Fibroblast of pulmonary artery (primary cell): ENCODE data around the gene NUMBL.
A peak's percentile ranks its signal among the peaks of the same experiment; 100 is the strongest.
"Not testable (repeated sequence)": the region's sequence is repeated elsewhere in the genome, so short reads cannot be mapped to it uniquely, and the experiment has no call there.

Source experiments
- DNase-seq: peaks from one replicate; pipeline ENCODE4 v3.0.0-alpha.2; 2010; ENCODE audit warnings: low read depth
- H3K4me3 ChIP-seq: replicated peaks from 2 replicates; pipeline ENCODE4 v1.5.1; 2011; ENCODE audit warnings: low read depth, mild to moderate bottlenecking, control low read depth, low read length, moderate library complexity
- TF ChIP-seq, protein P1 (sequence below): IDR thresholded peaks from 2 replicates; pipeline ENCODE4 v1.5.1; 2011; ENCODE audit warnings: mild to moderate bottlenecking, control low read depth, low read length, inconsistent platforms; ENCODE audit errors: missing control alignments

Gene NUMBL

DNA sequence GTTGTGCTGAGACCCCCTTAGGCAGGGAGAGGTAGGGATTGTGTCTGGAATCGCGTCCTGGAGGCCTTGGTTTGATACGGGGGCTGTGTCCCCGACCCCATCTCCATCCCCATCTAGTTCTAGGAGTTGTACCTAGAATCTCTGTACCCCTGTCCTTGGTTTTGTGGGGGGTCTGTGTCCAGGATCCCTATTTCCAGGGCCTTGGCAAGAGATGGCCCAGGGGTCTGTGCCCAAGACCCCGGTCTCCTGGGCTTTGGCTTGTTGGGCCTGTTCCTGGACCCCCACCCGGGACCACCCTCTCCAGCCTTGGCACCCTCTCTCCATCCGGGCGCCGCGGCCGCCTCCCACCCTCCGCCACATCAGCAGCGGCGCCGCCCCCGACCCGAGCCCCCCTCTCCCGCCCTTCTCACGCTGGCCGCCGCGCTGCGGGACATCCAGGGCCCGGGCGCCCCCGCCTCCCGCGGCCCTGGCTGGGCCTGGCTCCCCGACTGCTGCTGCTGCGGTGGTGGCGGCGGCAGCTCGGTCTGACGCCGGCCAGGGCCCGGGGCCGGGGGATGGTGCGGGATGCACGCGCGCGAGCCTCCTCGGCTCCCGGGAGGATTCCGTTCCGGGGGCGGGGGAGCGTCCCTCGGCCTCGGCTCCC is at the start of gene NUMBL:
Gene NUMBL, minus strand, starts transcription at position 602 of the 643 bp plus-strand sequence. Its CDS starts 168 bp downstream, at position 434.
- TF ChIP-seq, protein P1, sequence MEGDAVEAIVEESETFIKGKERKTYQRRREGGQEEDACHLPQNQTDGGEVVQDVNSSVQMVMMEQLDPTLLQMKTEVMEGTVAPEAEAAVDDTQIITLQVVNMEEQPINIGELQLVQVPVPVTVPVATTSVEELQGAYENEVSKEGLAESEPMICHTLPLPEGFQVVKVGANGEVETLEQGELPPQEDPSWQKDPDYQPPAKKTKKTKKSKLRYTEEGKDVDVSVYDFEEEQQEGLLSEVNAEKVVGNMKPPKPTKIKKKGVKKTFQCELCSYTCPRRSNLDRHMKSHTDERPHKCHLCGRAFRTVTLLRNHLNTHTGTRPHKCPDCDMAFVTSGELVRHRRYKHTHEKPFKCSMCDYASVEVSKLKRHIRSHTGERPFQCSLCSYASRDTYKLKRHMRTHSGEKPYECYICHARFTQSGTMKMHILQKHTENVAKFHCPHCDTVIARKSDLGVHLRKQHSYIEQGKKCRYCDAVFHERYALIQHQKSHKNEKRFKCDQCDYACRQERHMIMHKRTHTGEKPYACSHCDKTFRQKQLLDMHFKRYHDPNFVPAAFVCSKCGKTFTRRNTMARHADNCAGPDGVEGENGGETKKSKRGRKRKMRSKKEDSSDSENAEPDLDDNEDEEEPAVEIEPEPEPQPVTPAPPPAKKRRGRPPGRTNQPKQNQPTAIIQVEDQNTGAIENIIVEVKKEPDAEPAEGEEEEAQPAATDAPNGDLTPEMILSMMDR: no peak
- no peak for DNase-seq
- peak within 1 kb of the TSS; percentile 88 for H3K4me3 ChIP-seq

DNA sequence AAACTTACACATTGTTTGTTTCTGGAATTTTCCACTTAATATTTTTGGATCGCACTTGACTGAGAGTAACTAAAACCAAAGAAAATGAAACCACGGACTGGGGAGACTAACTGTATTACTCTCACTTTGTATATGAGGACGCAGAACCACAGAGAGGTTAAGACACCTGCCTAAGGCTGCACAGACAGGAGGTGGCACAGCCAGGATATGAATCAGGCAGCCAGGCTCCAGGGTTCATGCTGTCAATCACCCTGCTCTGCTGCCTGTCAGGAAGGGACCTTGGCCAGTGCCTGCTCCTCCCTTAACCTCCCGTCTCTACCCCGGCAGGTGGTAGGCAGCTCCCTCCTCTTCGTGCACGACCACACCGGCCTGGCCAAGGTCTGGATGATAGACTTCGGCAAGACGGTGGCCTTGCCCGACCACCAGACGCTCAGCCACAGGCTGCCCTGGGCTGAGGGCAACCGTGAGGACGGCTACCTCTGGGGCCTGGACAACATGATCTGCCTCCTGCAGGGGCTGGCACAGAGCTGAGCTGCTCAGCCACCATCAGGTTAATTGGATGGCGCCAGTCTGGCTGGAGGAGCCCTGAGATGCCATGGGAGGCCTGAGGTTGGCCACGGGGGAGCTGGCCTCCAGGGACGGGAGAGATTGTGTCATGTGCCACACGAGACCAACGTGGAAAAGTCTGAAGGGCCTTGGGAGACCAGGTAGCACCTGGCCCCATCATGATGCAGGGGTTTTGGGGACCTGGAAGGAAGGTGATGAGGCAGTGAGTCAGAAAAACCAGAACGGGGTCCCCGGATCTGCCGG is 48.8 kb upstream of the NUMBL start:
- no peak for DNase-seq
- TF ChIP-seq, protein P1: no peak
- no peak overlapping the region for H3K4me3 ChIP-seq

DNA sequence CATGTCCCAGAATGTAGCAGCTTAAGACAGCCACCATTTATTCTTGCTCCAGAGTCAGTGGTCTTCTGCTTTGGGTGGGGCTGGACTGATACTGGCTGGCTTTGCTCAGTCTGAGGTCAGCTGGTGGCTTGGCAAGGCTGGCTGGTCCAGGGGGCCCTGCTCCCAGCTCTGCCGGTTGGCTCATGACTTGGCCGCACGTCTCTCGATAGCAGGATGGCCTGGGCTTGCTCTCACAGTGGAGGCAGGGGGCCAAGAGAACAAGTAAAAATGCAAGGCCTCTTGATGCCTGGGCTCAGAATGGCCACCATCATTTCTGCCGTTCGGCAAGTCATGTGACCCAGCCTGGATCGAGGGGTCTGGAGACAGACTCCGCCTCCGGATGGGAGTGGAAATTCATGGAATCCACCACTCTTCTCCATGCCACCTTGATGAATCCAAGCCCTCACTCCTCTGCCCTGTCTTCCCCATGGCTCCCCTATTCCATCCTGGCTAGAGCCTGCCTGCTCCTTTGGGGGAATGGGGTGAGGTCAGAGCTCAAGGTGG is 46.7 kb upstream of the NUMBL start:
- TF ChIP-seq, protein P1: no peak
- DNase-seq: no peak
- no peak overlapping the region for H3K4me3 ChIP-seq

DNA sequence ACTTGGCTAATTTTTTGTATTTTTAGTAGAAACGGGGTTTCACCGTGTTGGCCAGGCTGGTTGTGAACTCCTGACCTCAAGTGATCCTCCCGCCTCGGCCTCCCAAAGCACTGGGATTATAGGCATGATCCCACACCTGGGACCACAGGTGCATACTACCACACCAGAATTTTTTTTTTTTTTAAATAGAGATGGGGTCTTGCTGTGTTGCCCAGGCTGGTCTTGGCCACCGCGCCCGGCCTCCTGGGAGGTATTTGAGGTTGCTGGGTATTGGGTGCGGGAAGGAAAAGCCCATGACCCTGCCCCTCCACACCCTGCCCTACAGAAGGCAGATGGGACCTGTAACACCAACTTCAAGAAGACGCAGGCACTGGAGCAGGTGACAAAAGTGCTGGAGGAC is 46.2 kb upstream of the NUMBL start:
- TF ChIP-seq, protein P1: no peak
- H3K4me3 ChIP-seq: no peak overlapping the region
- no peak for DNase-seq

DNA sequence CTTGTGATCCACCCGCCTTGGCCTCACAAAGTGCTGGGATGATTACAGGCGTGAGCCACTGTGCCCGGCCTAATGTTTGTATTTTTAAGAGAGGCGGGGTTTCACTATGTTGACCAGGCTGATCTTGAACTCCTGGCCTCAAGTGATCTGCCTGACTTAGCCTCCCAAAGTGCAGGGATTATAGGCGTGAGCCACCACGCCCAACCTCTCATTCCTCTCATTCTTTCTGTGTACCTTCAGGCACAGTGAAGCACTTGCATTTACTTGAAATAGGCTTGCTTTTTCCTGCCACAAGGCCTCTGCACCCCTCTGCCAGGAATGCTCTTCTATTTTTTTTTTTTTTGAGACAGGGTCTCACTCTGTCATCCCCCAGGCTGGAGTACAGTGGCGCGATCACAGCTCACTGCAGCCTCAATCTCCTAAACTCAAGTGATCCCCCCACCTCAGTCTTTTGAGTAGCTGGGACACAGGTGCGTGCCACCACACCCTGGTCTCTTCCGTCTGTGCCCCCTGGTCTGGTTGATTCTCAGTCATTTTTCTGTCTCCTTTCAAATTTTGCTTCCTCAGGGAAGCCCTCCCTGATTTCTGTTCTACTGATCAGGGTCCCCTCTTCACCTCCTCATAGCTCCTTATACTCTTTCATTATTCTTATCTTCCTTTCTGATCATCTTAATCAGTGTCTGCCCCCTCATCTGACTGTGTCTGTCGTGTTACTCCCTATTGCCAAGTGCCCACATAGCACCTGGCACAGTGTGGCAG is 44.7 kb upstream of the NUMBL start:
- no peak overlapping the region for H3K4me3 ChIP-seq
- DNase-seq: no peak
- TF ChIP-seq, protein P1: no peak

DNA sequence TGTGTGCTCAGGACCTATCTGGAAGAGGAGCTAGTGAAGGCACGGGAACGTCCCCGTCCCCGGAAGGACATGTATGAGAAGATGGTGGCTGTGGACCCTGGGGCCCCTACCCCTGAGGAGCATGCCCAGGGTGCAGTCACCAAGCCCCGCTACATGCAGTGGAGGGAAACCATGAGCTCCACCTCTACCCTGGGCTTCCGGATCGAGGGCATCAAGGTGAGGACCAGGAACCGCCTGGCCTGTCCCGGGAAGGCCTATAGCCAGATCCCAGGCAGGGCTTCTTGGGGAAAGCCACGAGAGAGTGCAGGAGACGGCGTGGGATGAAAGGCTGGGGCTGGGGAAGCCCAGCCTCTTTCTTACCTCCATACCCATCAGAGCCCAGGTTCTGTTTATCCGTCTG is 42.7 kb upstream of the NUMBL start:
- no peak overlapping the region for H3K4me3 ChIP-seq
- DNase-seq: no peak
- TF ChIP-seq, protein P1: no peak

DNA sequence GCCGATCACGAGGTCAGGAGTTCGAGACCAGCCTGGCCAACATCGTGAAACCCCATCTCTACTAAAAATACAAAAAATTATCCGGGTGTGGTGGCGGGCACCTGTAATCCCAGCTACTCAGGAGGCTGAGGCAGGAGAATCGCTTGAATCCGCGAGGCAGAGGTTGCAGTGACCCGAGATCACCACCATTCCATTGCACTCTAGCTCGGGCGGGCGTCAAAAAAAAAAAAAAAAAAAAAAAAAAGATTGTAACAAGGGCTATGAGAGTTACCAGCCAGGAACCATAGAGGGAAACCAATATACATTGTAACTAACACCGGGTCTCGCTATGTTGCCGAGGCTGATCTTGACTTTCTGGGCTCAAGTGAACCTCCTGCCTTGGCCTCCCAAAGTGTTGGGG is 41.9 kb upstream of the NUMBL start:
- not testable (repeated sequence) for H3K4me3 ChIP-seq, DNase-seq

DNA sequence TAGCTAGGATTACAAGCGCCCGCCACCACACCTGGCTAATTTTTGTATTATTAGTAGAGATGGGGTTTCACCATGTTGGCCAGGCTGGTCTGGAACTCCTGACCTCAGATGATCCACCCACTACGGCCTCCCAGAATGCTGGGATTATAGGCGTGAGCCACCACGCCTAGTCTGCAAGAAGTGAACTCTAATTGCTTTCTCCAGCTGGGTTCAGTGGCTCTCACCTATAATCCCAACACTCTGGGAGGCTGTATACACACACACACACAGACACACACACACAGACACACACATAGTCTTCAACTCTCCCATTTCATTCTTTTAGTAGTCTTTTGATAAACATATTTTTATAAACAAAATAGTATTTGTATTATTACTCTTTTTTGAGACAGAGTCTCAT is 39.6 kb upstream of the NUMBL start:
- not testable (repeated sequence) for DNase-seq, H3K4me3 ChIP-seq
